ENCODE measurements around the gene ZFYVE9. TPM values are rescaled to one million over a fixed set of nuclear protein-coding genes. Genes with fewer than 3 reads are reported as not detected.

Gene ZFYVE9
- total and polyA plus RNA-seq, 9 of the 15 experiments (the other 6 are each of a cell fraction or from before 2014, with no cell fraction given): 0.52 to 14.4 (median 8.9) TPM

DNA sequence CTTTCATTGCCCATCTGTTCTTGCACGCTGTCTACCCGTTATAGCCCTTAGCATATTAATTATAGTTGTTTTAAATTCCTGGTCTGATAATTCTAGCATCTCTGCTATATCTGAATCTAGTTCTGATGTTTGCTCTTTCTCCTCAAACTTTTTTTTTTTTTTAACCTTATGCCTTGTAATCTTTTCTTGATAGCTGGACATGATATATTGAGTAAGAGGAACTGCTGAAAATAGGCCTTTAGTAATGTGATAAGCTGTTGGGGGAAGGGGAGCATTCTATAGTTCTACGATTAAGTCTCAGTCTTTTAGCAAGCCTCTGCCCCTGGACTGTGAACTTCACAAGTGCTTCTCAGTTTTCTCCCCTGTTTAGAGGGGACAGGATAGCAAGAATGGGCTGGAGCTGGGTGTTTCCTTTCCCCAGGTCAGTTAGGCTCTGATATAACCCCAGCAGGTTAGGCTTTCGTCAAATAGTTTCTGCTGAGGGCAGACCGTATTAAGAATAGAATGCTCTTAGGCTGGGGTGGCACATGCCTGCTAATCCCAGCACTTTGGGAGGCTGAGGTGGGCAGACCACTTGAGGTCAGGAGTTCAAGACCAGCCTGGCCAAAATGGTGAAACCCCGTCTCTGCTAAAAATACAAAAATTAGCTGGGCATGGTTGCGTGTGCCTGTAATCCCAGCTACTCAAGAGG lies 62.2 kb downstream of the ZFYVE9 start (continued):
- TF ChIP-seq, protein P1, sequence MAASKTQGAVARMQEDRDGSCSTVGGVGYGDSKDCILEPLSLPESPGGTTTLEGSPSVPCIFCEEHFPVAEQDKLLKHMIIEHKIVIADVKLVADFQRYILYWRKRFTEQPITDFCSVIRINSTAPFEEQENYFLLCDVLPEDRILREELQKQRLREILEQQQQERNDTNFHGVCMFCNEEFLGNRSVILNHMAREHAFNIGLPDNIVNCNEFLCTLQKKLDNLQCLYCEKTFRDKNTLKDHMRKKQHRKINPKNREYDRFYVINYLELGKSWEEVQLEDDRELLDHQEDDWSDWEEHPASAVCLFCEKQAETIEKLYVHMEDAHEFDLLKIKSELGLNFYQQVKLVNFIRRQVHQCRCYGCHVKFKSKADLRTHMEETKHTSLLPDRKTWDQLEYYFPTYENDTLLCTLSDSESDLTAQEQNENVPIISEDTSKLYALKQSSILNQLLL (CRISPR knock-in tag; IDR thresholded peaks at IDR 0.05; ENCODE audit: borderline replicate concordance): no peak
- TF ChIP-seq CREBBP (IDR thresholded peaks at IDR 0.05; ENCODE audit: low read depth, low read length) (no peak), ARID2 (IDR thresholded peaks at IDR 0.05) (no peak), KLF6 (CRISPR knock-in tag; IDR thresholded peaks at IDR 0.05; ENCODE audit: borderline replicate concordance) (no peak), ZNF224 (CRISPR knock-in tag; IDR thresholded peaks at IDR 0.05) (no peak), ZNF584 (CRISPR knock-in tag; IDR thresholded peaks at IDR 0.05; ENCODE audit: low read depth) (no peak), ZSCAN29 (IDR thresholded peaks at IDR 0.05) (no peak), ZNF146 (CRISPR knock-in tag; IDR thresholded peaks at IDR 0.05; ENCODE audit: unreplicated experiment) (no peak), SPI1 (IDR thresholded peaks at IDR 0.05; ENCODE audit: borderline replicate concordance, low read depth, low read length) (peak; percentile 91), ZNF589 (CRISPR knock-in tag; IDR thresholded peaks at IDR 0.05; ENCODE audit: low read depth) (no peak), GATAD2A (IDR thresholded peaks at IDR 0.05) (no peak), ZNF197 (CRISPR knock-in tag; IDR thresholded peaks at IDR 0.05; ENCODE audit: low read depth) (0 out of 2 replicates have a peak, but pooled peaks have one; percentile 55), ZNF561 (CRISPR knock-in tag; conservative IDR thresholded peaks at IDR 0.05) (no peak)
- TF ChIP-seq, protein P2, sequence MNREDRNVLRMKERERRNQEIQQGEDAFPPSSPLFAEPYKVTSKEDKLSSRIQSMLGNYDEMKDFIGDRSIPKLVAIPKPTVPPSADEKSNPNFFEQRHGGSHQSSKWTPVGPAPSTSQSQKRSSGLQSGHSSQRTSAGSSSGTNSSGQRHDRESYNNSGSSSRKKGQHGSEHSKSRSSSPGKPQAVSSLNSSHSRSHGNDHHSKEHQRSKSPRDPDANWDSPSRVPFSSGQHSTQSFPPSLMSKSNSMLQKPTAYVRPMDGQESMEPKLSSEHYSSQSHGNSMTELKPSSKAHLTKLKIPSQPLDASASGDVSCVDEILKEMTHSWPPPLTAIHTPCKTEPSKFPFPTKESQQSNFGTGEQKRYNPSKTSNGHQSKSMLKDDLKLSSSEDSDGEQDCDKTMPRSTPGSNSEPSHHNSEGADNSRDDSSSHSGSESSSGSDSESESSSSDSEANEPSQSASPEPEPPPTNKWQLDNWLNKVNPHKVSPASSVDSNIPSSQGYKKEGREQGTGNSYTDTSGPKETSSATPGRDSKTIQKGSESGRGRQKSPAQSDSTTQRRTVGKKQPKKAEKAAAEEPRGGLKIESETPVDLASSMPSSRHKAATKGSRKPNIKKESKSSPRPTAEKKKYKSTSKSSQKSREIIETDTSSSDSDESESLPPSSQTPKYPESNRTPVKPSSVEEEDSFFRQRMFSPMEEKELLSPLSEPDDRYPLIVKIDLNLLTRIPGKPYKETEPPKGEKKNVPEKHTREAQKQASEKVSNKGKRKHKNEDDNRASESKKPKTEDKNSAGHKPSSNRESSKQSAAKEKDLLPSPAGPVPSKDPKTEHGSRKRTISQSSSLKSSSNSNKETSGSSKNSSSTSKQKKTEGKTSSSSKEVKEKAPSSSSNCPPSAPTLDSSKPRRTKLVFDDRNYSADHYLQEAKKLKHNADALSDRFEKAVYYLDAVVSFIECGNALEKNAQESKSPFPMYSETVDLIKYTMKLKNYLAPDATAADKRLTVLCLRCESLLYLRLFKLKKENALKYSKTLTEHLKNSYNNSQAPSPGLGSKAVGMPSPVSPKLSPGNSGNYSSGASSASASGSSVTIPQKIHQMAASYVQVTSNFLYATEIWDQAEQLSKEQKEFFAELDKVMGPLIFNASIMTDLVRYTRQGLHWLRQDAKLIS (CRISPR knock-in tag; IDR thresholded peaks at IDR 0.05): no peak; the same call in 1 of the 2 replicates
- TF ChIP-seq, protein P3, sequence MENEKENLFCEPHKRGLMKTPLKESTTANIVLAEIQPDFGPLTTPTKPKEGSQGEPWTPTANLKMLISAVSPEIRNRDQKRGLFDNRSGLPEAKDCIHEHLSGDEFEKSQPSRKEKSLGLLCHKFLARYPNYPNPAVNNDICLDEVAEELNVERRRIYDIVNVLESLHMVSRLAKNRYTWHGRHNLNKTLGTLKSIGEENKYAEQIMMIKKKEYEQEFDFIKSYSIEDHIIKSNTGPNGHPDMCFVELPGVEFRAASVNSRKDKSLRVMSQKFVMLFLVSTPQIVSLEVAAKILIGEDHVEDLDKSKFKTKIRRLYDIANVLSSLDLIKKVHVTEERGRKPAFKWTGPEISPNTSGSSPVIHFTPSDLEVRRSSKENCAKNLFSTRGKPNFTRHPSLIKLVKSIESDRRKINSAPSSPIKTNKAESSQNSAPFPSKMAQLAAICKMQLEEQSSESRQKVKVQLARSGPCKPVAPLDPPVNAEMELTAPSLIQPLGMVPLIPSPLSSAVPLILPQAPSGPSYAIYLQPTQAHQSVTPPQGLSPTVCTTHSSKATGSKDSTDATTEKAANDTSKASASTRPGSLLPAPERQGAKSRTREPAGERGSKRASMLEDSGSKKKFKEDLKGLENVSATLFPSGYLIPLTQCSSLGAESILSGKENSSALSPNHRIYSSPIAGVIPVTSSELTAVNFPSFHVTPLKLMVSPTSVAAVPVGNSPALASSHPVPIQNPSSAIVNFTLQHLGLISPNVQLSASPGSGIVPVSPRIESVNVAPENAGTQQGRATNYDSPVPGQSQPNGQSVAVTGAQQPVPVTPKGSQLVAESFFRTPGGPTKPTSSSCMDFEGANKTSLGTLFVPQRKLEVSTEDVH (IDR thresholded peaks at IDR 0.05; ENCODE audit: low read depth, partially characterized antibody): no peak
- TF ChIP-seq, protein P4, sequence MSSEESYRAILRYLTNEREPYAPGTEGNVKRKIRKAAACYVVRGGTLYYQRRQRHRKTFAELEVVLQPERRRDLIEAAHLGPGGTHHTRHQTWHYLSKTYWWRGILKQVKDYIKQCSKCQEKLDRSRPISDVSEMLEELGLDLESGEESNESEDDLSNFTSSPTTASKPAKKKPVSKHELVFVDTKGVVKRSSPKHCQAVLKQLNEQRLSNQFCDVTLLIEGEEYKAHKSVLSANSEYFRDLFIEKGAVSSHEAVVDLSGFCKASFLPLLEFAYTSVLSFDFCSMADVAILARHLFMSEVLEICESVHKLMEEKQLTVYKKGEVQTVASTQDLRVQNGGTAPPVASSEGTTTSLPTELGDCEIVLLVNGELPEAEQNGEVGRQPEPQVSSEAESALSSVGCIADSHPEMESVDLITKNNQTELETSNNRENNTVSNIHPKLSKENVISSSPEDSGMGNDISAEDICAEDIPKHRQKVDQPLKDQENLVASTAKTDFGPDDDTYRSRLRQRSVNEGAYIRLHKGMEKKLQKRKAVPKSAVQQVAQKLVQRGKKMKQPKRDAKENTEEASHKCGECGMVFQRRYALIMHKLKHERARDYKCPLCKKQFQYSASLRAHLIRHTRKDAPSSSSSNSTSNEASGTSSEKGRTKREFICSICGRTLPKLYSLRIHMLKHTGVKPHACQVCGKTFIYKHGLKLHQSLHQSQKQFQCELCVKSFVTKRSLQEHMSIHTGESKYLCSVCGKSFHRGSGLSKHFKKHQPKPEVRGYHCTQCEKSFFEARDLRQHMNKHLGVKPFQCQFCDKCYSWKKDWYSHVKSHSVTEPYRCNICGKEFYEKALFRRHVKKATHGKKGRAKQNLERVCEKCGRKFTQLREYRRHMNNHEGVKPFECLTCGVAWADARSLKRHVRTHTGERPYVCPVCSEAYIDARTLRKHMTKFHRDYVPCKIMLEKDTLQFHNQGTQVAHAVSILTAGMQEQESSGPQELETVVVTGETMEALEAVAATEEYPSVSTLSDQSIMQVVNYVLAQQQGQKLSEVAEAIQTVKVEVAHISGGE (CRISPR knock-in tag; IDR thresholded peaks at IDR 0.05): no peak

Data from K562 (cell line).